SH-SY5Y (cell line): ENCODE results near the gene MYO7B.

ENCODE experiments used
- GATA2 ChIP-seq: IDR thresholded peaks from 2 replicates; pipeline ENCODE4 v1.6.1; 2011; ENCODE audit warnings: mild to moderate bottlenecking, low read depth, low read length
- GATA3 ChIP-seq: IDR thresholded peaks from 2 replicates; pipeline ENCODE4 v1.6.1; 2011; ENCODE audit warnings: low read depth, mild to moderate bottlenecking, low read length, moderate library complexity

DNA sequence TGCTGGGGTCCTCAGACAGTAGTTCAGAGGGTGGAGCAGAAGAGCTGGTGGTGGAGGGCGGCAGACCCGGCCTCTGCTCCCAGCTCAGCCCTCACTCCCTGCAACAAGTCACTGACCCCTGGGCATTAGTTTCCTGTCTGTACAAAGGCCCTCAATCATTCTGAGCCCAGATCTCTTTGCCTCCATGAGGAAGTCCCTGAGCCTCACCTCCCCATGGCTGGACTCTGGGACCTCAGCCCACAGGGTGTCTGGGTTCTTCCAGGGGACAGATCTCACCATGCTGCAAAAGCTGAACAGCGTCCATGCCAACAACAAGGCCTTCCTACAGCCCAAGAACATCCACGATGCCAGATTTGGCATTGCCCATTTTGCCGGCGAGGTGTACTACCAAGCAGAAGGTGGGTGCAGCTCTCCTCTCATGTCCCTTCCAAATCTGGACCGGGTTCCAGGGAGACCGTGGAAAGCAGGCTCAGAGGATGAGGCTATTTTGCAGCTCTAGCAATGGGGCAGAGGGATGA lies 49.1 kb downstream of the MYO7B start:
- TF ChIP-seq GATA3: no peak
- no peak for TF ChIP-seq GATA2
